ENCODE measurements around the gene FAM229B. TPM values are rescaled to one million over a fixed set of nuclear protein-coding genes. Genes with fewer than 3 reads are reported as not detected.

Gene FAM229B
- total and polyA plus RNA-seq, 9 of the 15 experiments (the other 6 are each of a cell fraction or from before 2014, with no cell fraction given) = 3.3 to 17.4 (median 5.8) TPM

- in situ Hi-C loops (cut with MboI) = no loop called here
- no peak overlapping the region for H3K9ac ChIP-seq (ENCODE audit: insufficient read depth in 1 of 2, low read depth in 2 of 2, low read length in 2 of 2)
- intact Hi-C loops (cut with micrococcal nuclease) = no loop called here
- no peaks in the 10 kb centered on the region for H3K79me2 ChIP-seq (ENCODE audit: control insufficient read depth, insufficient read depth, low read length)
- FAIRE-seq = no peak
- H3K9me3 ChIP-seq (replicated peaks; ENCODE audit: control insufficient read depth, insufficient read depth, low read depth, low read length) = no peaks in the 10 kb centered on the region
- no peaks in the 10 kb centered on the region for H4K20me1 ChIP-seq (replicated peaks; ENCODE audit: control insufficient read depth, insufficient read depth, low read length)
- H3K4me2 ChIP-seq (ENCODE audit: insufficient read depth, low read length) = no peak overlapping the region
- ChIA-PET POLR2A (interaction anchor here (0.7 kb wide), 1 partner anchor 44 kb away, joined by 3 read pairs; the partner anchor contains the start of genes FAM229B and TUBE1), CTCF (ENCODE audit: low intra/inter-chr PET ratio) (no interaction called here)
- 1% methylated on average over 3 of the region's 3 CpGs for WGBS (ENCODE audit: insufficient coverage, low coverage, missing lambda C conversion rate)
- DNase-seq (ENCODE audit: extremely low read depth in 1 of 4, low spot score in 3 of 4) = no peak
- no peak overlapping the region for H2AFZ ChIP-seq (ENCODE audit: low read depth, low read length)
- no peak overlapping the region for H3K27ac ChIP-seq (ENCODE audit: extremely low read depth, low read depth, low read length)
- BruUV-seq (replicated peaks) = no TSS peak
- no peaks in the 10 kb centered on the region for H3K36me3 ChIP-seq (ENCODE audit: control insufficient read depth, insufficient read depth, low read length)
- ATAC-seq = no peak
- no peaks in the 10 kb centered on the region for H3K4me1 ChIP-seq (replicated peaks in 1 of 2; ENCODE audit: control insufficient read depth in 2 of 2, insufficient read depth in 2 of 2, low read length in 2 of 2)
- H3K9me1 ChIP-seq (ENCODE audit: control insufficient read depth, insufficient read depth, low read length) = no peaks in the 10 kb centered on the region
- H3K4me3 ChIP-seq = no peak overlapping the region
- H3K27me3 ChIP-seq (ENCODE audit: control insufficient read depth in 2 of 2, insufficient read depth in 2 of 2, low read length in 2 of 2) = no peaks in the 10 kb centered on the region
- no peak for TF ChIP-seq ARID3B (CRISPR knock-in tag; IDR thresholded peaks at IDR 0.05; ENCODE audit: borderline replicate concordance)
- no peak for TF ChIP-seq AFF1 (IDR thresholded peaks at IDR 0.05; ENCODE audit: low read depth in 1 of 2, partially characterized antibody in 2 of 2)
- no peak for TF ChIP-seq TRIM28 (IDR thresholded peaks at IDR 0.05)
- TF ChIP-seq ZNF354B (CRISPR knock-in tag; IDR thresholded peaks at IDR 0.05) = no peak
- no peak for TF ChIP-seq CBFB (CRISPR knock-in tag; IDR thresholded peaks at IDR 0.05)
- no peak for TF ChIP-seq ASH1L (IDR thresholded peaks at IDR 0.05; ENCODE audit: borderline replicate concordance, low read depth, partially characterized antibody)
- TF ChIP-seq PRPF4 (IDR thresholded peaks at IDR 0.05; ENCODE audit: insufficient read depth, low read depth, low read length, poor library complexity, severe bottlenecking) = no peak
- TF ChIP-seq RNF2 (IDR thresholded peaks at IDR 0.05) = no peak
- TF ChIP-seq ATF7 (IDR thresholded peaks at IDR 0.05) = no peak
- no peak for TF ChIP-seq HNRNPUL1 (IDR thresholded peaks at IDR 0.05; ENCODE audit: low read length)
- no peak for TF ChIP-seq PCBP1 (IDR thresholded peaks at IDR 0.05; ENCODE audit: low read depth, low read length, poor library complexity, severe bottlenecking)
- TF ChIP-seq L3MBTL2 (IDR thresholded peaks at IDR 0.05) = no peak
- TF ChIP-seq GMEB1 (CRISPR knock-in tag; IDR thresholded peaks at IDR 0.05) = no peak
- TF ChIP-seq ZC3H4 (CRISPR knock-in tag; IDR thresholded peaks at IDR 0.05; ENCODE audit: borderline replicate concordance) = no peak
- no peak for TF ChIP-seq TCFL5 (CRISPR knock-in tag; conservative IDR thresholded peaks at IDR 0.05)
- no peak for TF ChIP-seq ZBTB26 (CRISPR knock-in tag; IDR thresholded peaks at IDR 0.05)
These were observed 43.5 kb downstream of the FAM229B start for GRCh38 chr6:112130878-112131277.
